Heart left ventricle (tissue), 13 donors: ENCODE results near the gene COL24A1.

ENCODE experiments used
- POLR2A ChIP-seq, 2 donors: fragments of 450-650 bp; IDR thresholded peaks; one replicate each; pipeline ENCODE4 v1.6.1; 2017; ENCODE audit warnings: antibody characterized with exemption in 2 of 2, mild to moderate bottlenecking in 2 of 2, moderate library complexity in 2 of 2
- TF ChIP-seq, protein P1 (sequence below), 12 donors: fragments of 200-600 bp; sonication (generic) in 4 of 12; IDR thresholded peaks; one replicate each; pipeline versions ENCODE4 v1.5.0 to v1.8.0; 2018 to 2022; ENCODE audit warnings: antibody characterized with exemption in 12 of 12, mild to moderate bottlenecking in 5 of 12
- donor health status: ischemic (EF 13 %, LVEDD 7.1; RV severe dilation, severe dysfunction).
- donor health status: DM: no; HTN: yes; CAD: no.
- donor health status: DM: no; HTN: no; CAD: no.
- donor health status: ischemic (EF 25% LVEDD 6.9; RV normal size, moderate dysfunction).
- donor health status: ischemic (EF 25% LVEDD 5.7; RV mildly dilated, moderate dysfunction).
- donor health status: ischemic (EF 35%, LVEDD 5.7; RV mildly dilated, moderate dysfunction).
- donor health status: nonischemic (EF 11% LVEDD 7.7; RV severe dilation, severe dysfunction).
- donor health status: DM: yes; HTN: yes; CAD: no.
- donor health status: PGD.
- donor health status: ischemic (EF 29% LVEDD 5.4; RV normal size, mild dysfunction).
- donor health status: nonischemic (EF 23%, LVEDD 6.1; RV moderate dilation, normal function).

DNA sequence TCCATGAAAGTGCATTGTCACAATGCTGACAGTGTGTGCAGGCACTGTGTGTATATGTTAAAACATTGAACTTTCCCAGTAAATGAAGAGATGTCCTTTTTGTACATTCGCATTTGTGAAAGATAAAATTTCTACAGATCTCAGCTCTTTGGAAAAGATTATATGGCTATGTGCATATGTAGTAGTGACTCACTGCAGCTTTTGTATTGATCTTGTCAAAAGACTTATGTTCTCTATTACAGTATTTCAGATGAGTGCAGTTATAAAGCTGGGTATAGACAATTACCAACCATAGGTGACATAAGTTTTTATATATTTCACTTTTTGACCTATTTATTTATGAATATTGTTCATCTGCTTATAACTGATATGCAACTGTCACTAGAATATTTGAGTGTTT lies 212.6 kb downstream of the COL24A1 start:
- TF ChIP-seq, protein P1, sequence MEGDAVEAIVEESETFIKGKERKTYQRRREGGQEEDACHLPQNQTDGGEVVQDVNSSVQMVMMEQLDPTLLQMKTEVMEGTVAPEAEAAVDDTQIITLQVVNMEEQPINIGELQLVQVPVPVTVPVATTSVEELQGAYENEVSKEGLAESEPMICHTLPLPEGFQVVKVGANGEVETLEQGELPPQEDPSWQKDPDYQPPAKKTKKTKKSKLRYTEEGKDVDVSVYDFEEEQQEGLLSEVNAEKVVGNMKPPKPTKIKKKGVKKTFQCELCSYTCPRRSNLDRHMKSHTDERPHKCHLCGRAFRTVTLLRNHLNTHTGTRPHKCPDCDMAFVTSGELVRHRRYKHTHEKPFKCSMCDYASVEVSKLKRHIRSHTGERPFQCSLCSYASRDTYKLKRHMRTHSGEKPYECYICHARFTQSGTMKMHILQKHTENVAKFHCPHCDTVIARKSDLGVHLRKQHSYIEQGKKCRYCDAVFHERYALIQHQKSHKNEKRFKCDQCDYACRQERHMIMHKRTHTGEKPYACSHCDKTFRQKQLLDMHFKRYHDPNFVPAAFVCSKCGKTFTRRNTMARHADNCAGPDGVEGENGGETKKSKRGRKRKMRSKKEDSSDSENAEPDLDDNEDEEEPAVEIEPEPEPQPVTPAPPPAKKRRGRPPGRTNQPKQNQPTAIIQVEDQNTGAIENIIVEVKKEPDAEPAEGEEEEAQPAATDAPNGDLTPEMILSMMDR (IDR thresholded peaks at IDR 0.05): no peak
- no peak for TF ChIP-seq POLR2A (IDR thresholded peaks at IDR 0.05)
